SJSA1 (cell line): ENCODE data around the gene WDR53. TPM values are rescaled to one million over a fixed set of nuclear protein-coding genes. Genes with fewer than 3 reads are reported as not detected.

Source experiments
- total RNA-seq: library from RNA; depleted of rRNA; stranded (reverse); fragments of >200 nt; shearing (Covaris generic); gene quantifications from 2 replicates; pipeline ENCODE4 v1.2.3, GENCODE V29; 2014; rRNA removed

Gene WDR53
- total RNA-seq, 1 experiment from 2014 or later: 9.3 TPM

Other genes starting within 250 kb of the WDR53 start
- 0.19 and 5.0 TPM in 2 replicates for gene TM4SF19, start 230.2 kb downstream of the WDR53 start, total RNA-seq
- gene UBXN7, start 136.1 kb downstream of the WDR53 start, total RNA-seq: 9.2 and 11.2 TPM in 2 replicates
- gene RNF168, start 64.8 kb downstream of the WDR53 start, total RNA-seq: 11.9 and 17.1 TPM in 2 replicates
- not detected in 2 replicates for gene SMCO1, start 53.2 kb downstream of the WDR53 start, total RNA-seq
- 18.3 and 20.4 TPM in 2 replicates for gene FBXO45, start 106 bp upstream of the WDR53 start, total RNA-seq
- gene NRROS, start 71.1 kb upstream of the WDR53 start, total RNA-seq: 0.11 TPM in 1 of 2 replicates, not detected in the other
- gene CEP19, start 143.7 kb upstream of the WDR53 start, total RNA-seq: 2.0 and 2.5 TPM in 2 replicates
- gene PIGX, start 143.8 kb upstream of the WDR53 start, total RNA-seq: 32.7 and 63.1 TPM in 2 replicates
- 19.5 and 22.4 TPM in 2 replicates for gene PAK2, start 171.3 kb upstream of the WDR53 start, total RNA-seq